Glutamatergic neuron (in vitro differentiated cells): ENCODE data around the gene NUTM2A. TPM values are rescaled to one million over a fixed set of nuclear protein-coding genes. Genes with fewer than 3 reads are reported as not detected.
"Not testable (repeated sequence)": the region's sequence is repeated elsewhere in the genome, so short reads cannot be mapped to it uniquely, and the experiment has no call there.

Source experiments
- DNase-seq: peaks from one replicate; pipeline ENCODE4 v3.0.0; 2022
- H3K27ac Mint-ChIP-seq: one replicate; pipeline ENCODE4 v1.8.0; 2020; ENCODE audit warnings: mild to moderate bottlenecking, mixed read lengths, inconsistent platforms; ENCODE audit not compliant: unreplicated experiment
- H3K27me3 Mint-ChIP-seq: one replicate; pipeline ENCODE4 v1.8.0; 2020; ENCODE audit warnings: mild to moderate bottlenecking, moderate library complexity, mixed read lengths, inconsistent platforms; ENCODE audit not compliant: unreplicated experiment
- H3K36me3 Mint-ChIP-seq: one replicate; pipeline ENCODE4 v1.8.0; 2020; ENCODE audit warnings: mild to moderate bottlenecking, mixed read lengths, inconsistent platforms; ENCODE audit not compliant: unreplicated experiment
- H3K4me1 Mint-ChIP-seq: one replicate; pipeline ENCODE4 v1.8.0; 2020; ENCODE audit warnings: mild to moderate bottlenecking, low read depth, mixed read lengths, inconsistent platforms; ENCODE audit not compliant: unreplicated experiment
- H3K4me3 Mint-ChIP-seq: one replicate; pipeline ENCODE4 v1.8.0; 2020; ENCODE audit warnings: mild to moderate bottlenecking, mixed read lengths, inconsistent platforms; ENCODE audit not compliant: unreplicated experiment
- H3K9me3 Mint-ChIP-seq: one replicate; pipeline ENCODE4 v1.8.0; 2020; ENCODE audit warnings: mild to moderate bottlenecking, moderate library complexity, mixed read lengths, inconsistent platforms; ENCODE audit not compliant: unreplicated experiment
- total RNA-seq: library from RNA; stranded (reverse); fragmentation: NEBNext Ultra II Directional; extraction: Animal tissue kit (Norgen Biotek cat#: 25700); gene quantifications from one replicate; pipeline ENCODE4 v1.2.1, GENCODE V29; 2021; ENCODE audit not compliant: unreplicated experiment

The NUTM2A gene
- total RNA-seq, 1 donor from 2014 or later = 1.3 TPM

GRCh38 chr10:87216120-87216519 is 9.1 kb upstream of the NUTM2A start:
- not testable (repeated sequence) for H3K4me1 Mint-ChIP-seq, H3K27me3 Mint-ChIP-seq, H3K9me3 Mint-ChIP-seq, DNase-seq, H3K27ac Mint-ChIP-seq, H3K36me3 Mint-ChIP-seq, H3K4me3 Mint-ChIP-seq

- H3K27me3 Mint-ChIP-seq, H3K36me3 Mint-ChIP-seq, H3K4me3 Mint-ChIP-seq, H3K9me3 Mint-ChIP-seq, H3K4me1 Mint-ChIP-seq, H3K27ac Mint-ChIP-seq, DNase-seq: not testable (repeated sequence)
Measured at GRCh38 chr10:87219370-87219769, 5.9 kb upstream of the NUTM2A start.

GRCh38 chr10:87222789-87223188 is 2.5 kb upstream of the NUTM2A start:
- not testable (repeated sequence) for H3K4me3 Mint-ChIP-seq, H3K27me3 Mint-ChIP-seq, H3K4me1 Mint-ChIP-seq, H3K9me3 Mint-ChIP-seq, H3K27ac Mint-ChIP-seq, DNase-seq, H3K36me3 Mint-ChIP-seq

GRCh38 chr10:87228247-87228646 is 3.0 kb downstream of the NUTM2A start:
- not testable (repeated sequence) for H3K4me1 Mint-ChIP-seq, DNase-seq, H3K9me3 Mint-ChIP-seq, H3K27ac Mint-ChIP-seq, H3K36me3 Mint-ChIP-seq, H3K4me3 Mint-ChIP-seq, H3K27me3 Mint-ChIP-seq

- not testable (repeated sequence) for H3K36me3 Mint-ChIP-seq, DNase-seq
Measured at GRCh38 chr10:87229211-87229610, 4.0 kb downstream of the NUTM2A start.

GRCh38 chr10:87234854-87235253 is 9.6 kb downstream of the NUTM2A start:
- H3K36me3 Mint-ChIP-seq, H3K27ac Mint-ChIP-seq, H3K4me3 Mint-ChIP-seq, H3K4me1 Mint-ChIP-seq, H3K9me3 Mint-ChIP-seq, H3K27me3 Mint-ChIP-seq, DNase-seq: not testable (repeated sequence)

More at GRCh38 chr10:87229211-87229610, 4.0 kb downstream of the NUTM2A start:
- not testable (repeated sequence) for H3K4me3 Mint-ChIP-seq, H3K27me3 Mint-ChIP-seq, H3K9me3 Mint-ChIP-seq, H3K27ac Mint-ChIP-seq, H3K4me1 Mint-ChIP-seq

GRCh38 chr10:87237244-87237643 is 12.0 kb downstream of the NUTM2A start:
- not testable (repeated sequence) for H3K36me3 Mint-ChIP-seq, H3K4me1 Mint-ChIP-seq, H3K4me3 Mint-ChIP-seq, H3K27ac Mint-ChIP-seq, H3K9me3 Mint-ChIP-seq, H3K27me3 Mint-ChIP-seq, DNase-seq

- H3K27ac Mint-ChIP-seq, H3K27me3 Mint-ChIP-seq, H3K4me1 Mint-ChIP-seq, H3K36me3 Mint-ChIP-seq, DNase-seq, H3K9me3 Mint-ChIP-seq, H3K4me3 Mint-ChIP-seq: not testable (repeated sequence)
Measured at GRCh38 chr10:87239346-87239808, 14.1 kb downstream of the NUTM2A start.

- H3K4me1 Mint-ChIP-seq, H3K27ac Mint-ChIP-seq, H3K36me3 Mint-ChIP-seq, H3K4me3 Mint-ChIP-seq, H3K27me3 Mint-ChIP-seq, DNase-seq, H3K9me3 Mint-ChIP-seq: not testable (repeated sequence)
Measured at GRCh38 chr10:87242192-87242591, 16.9 kb downstream of the NUTM2A start.

GRCh38 chr10:87247335-87247734 is 22.1 kb downstream of the NUTM2A start:
- not testable (repeated sequence) for DNase-seq, H3K27ac Mint-ChIP-seq, H3K9me3 Mint-ChIP-seq, H3K36me3 Mint-ChIP-seq, H3K4me3 Mint-ChIP-seq, H3K4me1 Mint-ChIP-seq, H3K27me3 Mint-ChIP-seq

- H3K9me3 Mint-ChIP-seq, DNase-seq, H3K27me3 Mint-ChIP-seq, H3K27ac Mint-ChIP-seq, H3K4me3 Mint-ChIP-seq, H3K4me1 Mint-ChIP-seq, H3K36me3 Mint-ChIP-seq: not testable (repeated sequence)
Measured at GRCh38 chr10:87248818-87249353, 23.6 kb downstream of the NUTM2A start.

GRCh38 chr10:87280749-87281392 is 55.6 kb downstream of the NUTM2A start:
- DNase-seq, H3K36me3 Mint-ChIP-seq: not testable (repeated sequence)

More at GRCh38 chr10:87280749-87281392, 55.6 kb downstream of the NUTM2A start:
- H3K27ac Mint-ChIP-seq, H3K4me3 Mint-ChIP-seq, H3K27me3 Mint-ChIP-seq, H3K4me1 Mint-ChIP-seq, H3K9me3 Mint-ChIP-seq: not testable (repeated sequence)
